HEK293T (cell line): ENCODE measurements around the gene CD14.
"Not testable (repeated sequence)": the region's sequence is repeated elsewhere in the genome, so short reads cannot be mapped to it uniquely, and the experiment has no call there.

Experiments used
- CTCF ChIA-PET: fragments of 350-600 bp; formaldehyde crosslinking; extraction: SDS; loops from one replicate; lab custom pipeline; 2021; ENCODE audit warnings: antibody characterized with exemption, inconsistent platforms; lab: Yijun Ruan, JAX
- POLR2A ChIA-PET: fragments of 350-600 bp; formaldehyde crosslinking; extraction: SDS; loops from one replicate; lab custom pipeline; 2020; ENCODE audit warnings: antibody characterized with exemption, inconsistent platforms; lab: Yijun Ruan, JAX
- DNase-seq: peaks from one replicate; pipeline ENCODE4 v3.0.0; 2012; ENCODE audit warnings: mixed read lengths; ENCODE audit errors: extremely low spot score
- ARNT ChIP-seq: fragments of 450-650 bp; IDR thresholded peaks from 2 replicates; pipeline ENCODE4 v1.6.1; 2017; ENCODE audit warnings: mild to moderate bottlenecking
- BHLHE40 ChIP-seq: fragments of 450-650 bp; IDR thresholded peaks from 2 replicates; pipeline ENCODE4 v1.6.1; 2016; ENCODE audit warnings: mild to moderate bottlenecking, moderate library complexity, borderline replicate concordance
- CTBP1 ChIP-seq: fragments of 450-650 bp; IDR thresholded peaks from 2 replicates; pipeline ENCODE4 v1.6.1; 2016; ENCODE audit warnings: borderline replicate concordance
- ELF4 ChIP-seq: fragments of 450-650 bp; IDR thresholded peaks from 2 replicates; pipeline ENCODE4 v1.6.1; 2017; ENCODE audit warnings: antibody characterized with exemption
- FOXA1 ChIP-seq: fragments of 450-650 bp; IDR thresholded peaks from 2 replicates; pipeline ENCODE4 v1.6.1; 2016; ENCODE audit warnings: mild to moderate bottlenecking
- FOXK2 ChIP-seq: fragments of 450-650 bp; IDR thresholded peaks from 2 replicates; pipeline ENCODE4 v1.6.1; 2016; ENCODE audit warnings: mild to moderate bottlenecking
- FOXM1 ChIP-seq: fragments of 450-650 bp; IDR thresholded peaks from 2 replicates; pipeline ENCODE4 v1.6.1; 2017; ENCODE audit warnings: mild to moderate bottlenecking, borderline replicate concordance
- HDGF ChIP-seq: fragments of 450-650 bp; IDR thresholded peaks from 2 replicates; pipeline ENCODE4 v1.6.1; 2017; ENCODE audit warnings: antibody characterized with exemption, borderline replicate concordance
- L3MBTL2 ChIP-seq: fragments of 450-650 bp; conservative IDR thresholded peaks from 2 replicates; pipeline ENCODE4 v1.6.1; 2016; ENCODE audit warnings: mild to moderate bottlenecking
- LEF1 ChIP-seq: fragments of 450-650 bp; IDR thresholded peaks from 2 replicates; pipeline ENCODE4 v1.6.1; 2017; ENCODE audit warnings: mild to moderate bottlenecking, borderline replicate concordance
- NFRKB ChIP-seq: fragments of 450-650 bp; IDR thresholded peaks from 2 replicates; pipeline ENCODE4 v1.6.1; 2016; ENCODE audit warnings: mild to moderate bottlenecking, moderate library complexity
- PKNOX1 ChIP-seq: fragments of 450-650 bp; IDR thresholded peaks from 2 replicates; pipeline ENCODE4 v1.6.1; 2016
- SP1 ChIP-seq: fragments of 450-650 bp; IDR thresholded peaks from 2 replicates; pipeline ENCODE4 v1.6.1; 2017
- SUZ12 ChIP-seq: fragments of 450-650 bp; IDR thresholded peaks from 2 replicates; pipeline ENCODE4 v1.6.1; 2016; ENCODE audit warnings: mild to moderate bottlenecking
- TARDBP ChIP-seq: fragments of 450-650 bp; IDR thresholded peaks from 2 replicates; pipeline ENCODE4 v1.6.1; 2016
- ZNF384 ChIP-seq: fragments of 450-650 bp; IDR thresholded peaks from 2 replicates; pipeline ENCODE4 v1.6.1; 2016

CD14 gene

GRCh38 chr5:140631036-140631417 lies 1.9 kb downstream of the CD14 start:
- no peak for TF ChIP-seq FOXK2
- TF ChIP-seq SP1 = no peak
- POLR2A ChIA-PET = interaction anchor here (1.3 kb wide), 1 partner anchor 15 kb away, joined by 4 read pairs; no protein-coding TSS in a partner anchor
- no peak for DNase-seq
- CTCF ChIA-PET = interaction anchor here (1.4 kb wide), 1 partner anchor 9 kb away, joined by 3 read pairs; no protein-coding TSS in a partner anchor

GRCh38 chr5:140630292-140631035 lies 2.5 kb downstream of the CD14 start:
- no peak for DNase-seq
- POLR2A ChIA-PET = interaction anchor here (1.3 kb wide), 1 partner anchor 16 kb away, joined by 4 read pairs; no protein-coding TSS in a partner anchor
- TF ChIP-seq CTBP1 (no peak), TARDBP (no peak)
- CTCF ChIA-PET = interaction anchor here (1.4 kb wide), 1 partner anchor 9 kb away, joined by 3 read pairs; no protein-coding TSS in a partner anchor

- no peak for TF ChIP-seq ZNF384
- no peak for TF ChIP-seq LEF1
- TF ChIP-seq FOXM1 = no peak
- TF ChIP-seq FOXA1 = no peak
- TF ChIP-seq FOXK2 = no peak
- no peak for TF ChIP-seq ELF4
- no peak for TF ChIP-seq BHLHE40
- DNase-seq = no peak
- ChIA-PET CTCF (no interaction called here), POLR2A (no interaction called here)
These were observed 4.3 kb downstream of the CD14 start for GRCh38 chr5:140628711-140629110.

- CTCF ChIA-PET = no interaction called here
- DNase-seq = no peak
- POLR2A ChIA-PET = no interaction called here
- TF ChIP-seq CTBP1 = no peak
These were observed 5.0 kb downstream of the CD14 start for GRCh38 chr5:140627972-140628371.

- POLR2A ChIA-PET = interaction anchor here (0.7 to 1.7 kb wide), 2 partner anchors 17 to 23 kb away, joined by 3 to 4 read pairs; partner anchors contain the start of genes IK and NDUFA2
- CTCF ChIA-PET, DNase-seq: not testable (repeated sequence)
These were observed 8.1 kb downstream of the CD14 start for GRCh38 chr5:140624886-140625285.

GRCh38 chr5:140623061-140623460 lies 9.9 kb downstream of the CD14 start:
- CTCF ChIA-PET, DNase-seq: not testable (repeated sequence)
- POLR2A ChIA-PET = interaction anchor here (1.1 kb wide), 1 partner anchor 24 kb away, joined by 3 read pairs; the partner anchor contains the start of genes IK and NDUFA2

- CTCF ChIA-PET = no interaction called here
- POLR2A ChIA-PET = no interaction called here
- TF ChIP-seq LEF1 = no peak
- no peak for TF ChIP-seq SUZ12
- TF ChIP-seq FOXA1 = no peak
- no peak for TF ChIP-seq ZNF384
- TF ChIP-seq HDGF = no peak
- no peak for TF ChIP-seq NFRKB
- TF ChIP-seq SP1 = no peak
- no peak for TF ChIP-seq L3MBTL2
- no peak for TF ChIP-seq BHLHE40
- no peak for TF ChIP-seq ELF4
- TF ChIP-seq FOXK2 = no peak
- no peak for TF ChIP-seq ARNT
- no peak for TF ChIP-seq FOXM1
- no peak for TF ChIP-seq CTBP1
- TF ChIP-seq TARDBP = no peak
- no peak for TF ChIP-seq PKNOX1
- DNase-seq = no peak
These were observed 10.7 kb downstream of the CD14 start for GRCh38 chr5:140622301-140622700.

GRCh38 chr5:140611020-140611521 lies 21.9 kb downstream of the CD14 start:
- TF ChIP-seq SP1 (no peak), LEF1 (no peak), BHLHE40 (no peak), FOXK2 (no peak), ARNT (no peak), TARDBP (no peak), SUZ12 (no peak), CTBP1 (no peak), L3MBTL2 (no peak), PKNOX1 (no peak), NFRKB (no peak), ELF4 (no peak), HDGF (no peak), FOXA1 (no peak), FOXM1 (no peak), ZNF384 (no peak)
- ChIA-PET POLR2A (no interaction called here), CTCF (no interaction called here)
- no peak for DNase-seq
